GM23338 (cell line): ENCODE results near the gene OR51E1. TPM values are rescaled to one million over a fixed set of nuclear protein-coding genes. Genes with fewer than 3 reads are reported as not detected.

Experiments used
- ATAC-seq: fragments of 200-7000 bp; cut with Tn5 transposase; 3 replicates; pipeline ENCODE4 v1.9.1; 2020
- DNase-seq: peaks from one replicate; pipeline ENCODE4 v3.0.0-alpha.2; 2015; ENCODE audit warnings: low spot score
- H2AFZ ChIP-seq: fragments of 200-600 bp; sonication (generic); 2 replicates; pipeline ENCODE4 v1.8.0; 2016; ENCODE audit warnings: antibody characterized with exemption, mild to moderate bottlenecking, moderate library complexity
- H3F3A ChIP-seq: fragments of 200-600 bp; sonication (generic); replicated peaks from 2 replicates; pipeline ENCODE4 v1.8.0; 2017; ENCODE audit warnings: antibody characterized with exemption, mixed run types, low read depth
- H3K27ac ChIP-seq: fragments of 200-600 bp; sonication (generic); 2 replicates; pipeline ENCODE4 v1.6.1; 2016; ENCODE audit warnings: low read depth
- H3K27me3 ChIP-seq: fragments of 200-600 bp; sonication (generic); 2 replicates; pipeline ENCODE4 v1.8.0; 2016; ENCODE audit warnings: mild to moderate bottlenecking, mixed run types, moderate library complexity; ENCODE audit not compliant: insufficient read depth
- H3K36me3 ChIP-seq: fragments of 200-600 bp; sonication (generic); 2 replicates; pipeline ENCODE4 v1.8.0; 2016; ENCODE audit warnings: mild to moderate bottlenecking; ENCODE audit not compliant: insufficient read depth
- H3K4me1 ChIP-seq: fragments of 200-600 bp; sonication (generic); 2 replicates; pipeline ENCODE4 v1.8.0; 2016; ENCODE audit warnings: mild to moderate bottlenecking, moderate library complexity; ENCODE audit not compliant: insufficient read depth
- H3K4me2 ChIP-seq: fragments of 200-600 bp; sonication (generic); 2 replicates; pipeline ENCODE4 v1.7.1; 2017; ENCODE audit warnings: mixed run types
- H3K4me3 ChIP-seq: fragments of 200-600 bp; sonication (generic); 2 replicates; pipeline ENCODE4 v1.6.1; 2016; ENCODE audit warnings: mixed run types
- H3K79me2 ChIP-seq: fragments of 200-600 bp; sonication (generic); replicated peaks from 2 replicates; pipeline ENCODE4 v1.8.0; 2017; ENCODE audit warnings: mild to moderate bottlenecking; ENCODE audit not compliant: insufficient read depth
- H3K9me2 ChIP-seq: fragments of 200-600 bp; sonication (generic); 2 replicates; pipeline ENCODE4 v1.8.0; 2017; ENCODE audit not compliant: insufficient read depth
- H4K20me1 ChIP-seq: fragments of 200-600 bp; sonication (generic); replicated peaks from 2 replicates; pipeline ENCODE4 v1.8.0; 2017; ENCODE audit warnings: mild to moderate bottlenecking; ENCODE audit not compliant: insufficient read depth
- H3K27ac Mint-ChIP-seq: 2 replicates; pipeline ENCODE4 v1.8.0; 2020; ENCODE audit warnings: inconsistent platforms, mild to moderate bottlenecking, moderate library complexity, mixed read lengths
- H3K27me3 Mint-ChIP-seq: 3 replicates; pipeline ENCODE4 v1.8.0; 2022; ENCODE audit warnings: low read depth, mild to moderate bottlenecking, moderate library complexity, mixed read lengths, inconsistent platforms; ENCODE audit not compliant: insufficient read depth, poor library complexity
- H3K36me3 Mint-ChIP-seq: 3 replicates; pipeline ENCODE4 v1.8.0; 2021; ENCODE audit warnings: low read depth, mild to moderate bottlenecking, inconsistent platforms, moderate library complexity, mixed read lengths
- H3K4me1 Mint-ChIP-seq: 3 replicates; pipeline ENCODE4 v1.8.0; 2020; ENCODE audit warnings: mild to moderate bottlenecking, inconsistent platforms, mixed read lengths
- H3K4me3 Mint-ChIP-seq: 3 replicates; pipeline ENCODE4 v1.8.0; 2021; ENCODE audit warnings: moderate library complexity, mild to moderate bottlenecking, inconsistent platforms, mixed read lengths
- H3K9me3 Mint-ChIP-seq: 3 replicates; pipeline ENCODE4 v1.8.0; 2020; ENCODE audit warnings: moderate library complexity, mild to moderate bottlenecking, inconsistent platforms, mixed read lengths
- CREB1 ChIP-seq: fragments of 250-450 bp; sonication (Bioruptor Pico); IDR thresholded peaks from 2 replicates; pipeline ENCODE4 v1.5.0; 2020; ENCODE audit warnings: low read depth, mild to moderate bottlenecking, moderate library complexity
- EZH2phosphoT487 ChIP-seq: fragments of 200-600 bp; sonication (generic); IDR thresholded peaks from one replicate; pipeline ENCODE4 v1.8.1; 2018; ENCODE audit warnings: antibody characterized with exemption; ENCODE audit not compliant: unreplicated experiment
- JUNB ChIP-seq: IDR thresholded peaks from one replicate; pipeline ENCODE4 v1.6.1; 2016; ENCODE audit warnings: antibody characterized with exemption; ENCODE audit not compliant: unreplicated experiment
- NANOG ChIP-seq: IDR thresholded peaks from 2 replicates; pipeline ENCODE4 v1.6.1; 2016; ENCODE audit warnings: antibody characterized with exemption, borderline replicate concordance
- STAT1 ChIP-seq: IDR thresholded peaks from one replicate; pipeline ENCODE4 v1.6.1; 2016; ENCODE audit warnings: antibody characterized with exemption; ENCODE audit not compliant: unreplicated experiment
- ZNF331 ChIP-seq: fragments of 250-450 bp; sonication (Bioruptor Pico); IDR thresholded peaks from 2 replicates; pipeline ENCODE4 v1.5.0; 2020; ENCODE audit warnings: low read depth, mild to moderate bottlenecking, moderate library complexity
- ZNF462 ChIP-seq: fragments of 250-450 bp; sonication (Bioruptor Pico); IDR thresholded peaks from 2 replicates; pipeline ENCODE4 v1.5.0; 2020; ENCODE audit warnings: mild to moderate bottlenecking, moderate library complexity
- polyA plus RNA-seq: library from polyadenylated mRNA; unstranded; fragments of >200 nt; fragmentation: Nextera tagmentation; extraction: Ambion mirVana; gene quantifications from 2 replicates; pipeline ENCODE4 v1.2.1, GENCODE V29; 2016
- total RNA-seq: library from RNA; depleted of rRNA; stranded (reverse); fragments of >200 nt; shearing (Covaris generic); gene quantifications from 2 replicates; pipeline ENCODE4 v1.2.3, GENCODE V29; 2014
- TF ChIP-seq, protein P1 (sequence below): IDR thresholded peaks from one replicate; pipeline ENCODE4 v1.6.1; 2018; ENCODE audit warnings: antibody characterized with exemption; ENCODE audit not compliant: unreplicated experiment

OR51E1 gene
- total and polyA plus RNA-seq, 2 experiments from 2014 or later, result not detected

GRCh38 chr11:4636136-4636535, 7.6 kb upstream of the OR51E1 start:
- Mint-ChIP-seq H3K36me3 (no peaks in the 10 kb centered on the region), H3K27ac (no peak overlapping the region), H3K9me3 (no peaks in the 10 kb centered on the region), H3K4me1 (no peaks in the 10 kb centered on the region), H3K27me3 (no peaks in the 10 kb centered on the region), H3K4me3 (no peak overlapping the region)
- no peaks in the 10 kb centered on the region for H3K79me2 ChIP-seq
- H4K20me1 ChIP-seq, result no peaks in the 10 kb centered on the region
- H3K9me2 ChIP-seq, result peaks cover 14% of the 10 kb centered on the region; the same call in 1 of the 2 replicates
- H3K27ac ChIP-seq, result no peak overlapping the region
- TF ChIP-seq, protein P1, sequence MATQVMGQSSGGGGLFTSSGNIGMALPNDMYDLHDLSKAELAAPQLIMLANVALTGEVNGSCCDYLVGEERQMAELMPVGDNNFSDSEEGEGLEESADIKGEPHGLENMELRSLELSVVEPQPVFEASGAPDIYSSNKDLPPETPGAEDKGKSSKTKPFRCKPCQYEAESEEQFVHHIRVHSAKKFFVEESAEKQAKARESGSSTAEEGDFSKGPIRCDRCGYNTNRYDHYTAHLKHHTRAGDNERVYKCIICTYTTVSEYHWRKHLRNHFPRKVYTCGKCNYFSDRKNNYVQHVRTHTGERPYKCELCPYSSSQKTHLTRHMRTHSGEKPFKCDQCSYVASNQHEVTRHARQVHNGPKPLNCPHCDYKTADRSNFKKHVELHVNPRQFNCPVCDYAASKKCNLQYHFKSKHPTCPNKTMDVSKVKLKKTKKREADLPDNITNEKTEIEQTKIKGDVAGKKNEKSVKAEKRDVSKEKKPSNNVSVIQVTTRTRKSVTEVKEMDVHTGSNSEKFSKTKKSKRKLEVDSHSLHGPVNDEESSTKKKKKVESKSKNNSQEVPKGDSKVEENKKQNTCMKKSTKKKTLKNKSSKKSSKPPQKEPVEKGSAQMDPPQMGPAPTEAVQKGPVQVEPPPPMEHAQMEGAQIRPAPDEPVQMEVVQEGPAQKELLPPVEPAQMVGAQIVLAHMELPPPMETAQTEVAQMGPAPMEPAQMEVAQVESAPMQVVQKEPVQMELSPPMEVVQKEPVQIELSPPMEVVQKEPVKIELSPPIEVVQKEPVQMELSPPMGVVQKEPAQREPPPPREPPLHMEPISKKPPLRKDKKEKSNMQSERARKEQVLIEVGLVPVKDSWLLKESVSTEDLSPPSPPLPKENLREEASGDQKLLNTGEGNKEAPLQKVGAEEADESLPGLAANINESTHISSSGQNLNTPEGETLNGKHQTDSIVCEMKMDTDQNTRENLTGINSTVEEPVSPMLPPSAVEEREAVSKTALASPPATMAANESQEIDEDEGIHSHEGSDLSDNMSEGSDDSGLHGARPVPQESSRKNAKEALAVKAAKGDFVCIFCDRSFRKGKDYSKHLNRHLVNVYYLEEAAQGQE, result no peak
- TF ChIP-seq NANOG, result no peak
- TF ChIP-seq CREB1 (CRISPR knock-in tag), result no peak
- no peak for TF ChIP-seq EZH2phosphoT487
- TF ChIP-seq ZNF462, result no peak
- TF ChIP-seq JUNB, result no peak
- no peak for TF ChIP-seq STAT1
- TF ChIP-seq ZNF331 (CRISPR knock-in tag), result no peak
- H2AFZ ChIP-seq, result peak overlapping the region; percentile 94
- no peaks in the 10 kb centered on the region for H3F3A ChIP-seq
- no peaks in the 10 kb centered on the region for H3K36me3 ChIP-seq
- H3K4me1 ChIP-seq, result no peaks in the 10 kb centered on the region
- H3K27me3 ChIP-seq, result no peaks in the 10 kb centered on the region
- ATAC-seq, result no peak
- no peak for DNase-seq
- no peak overlapping the region for H3K4me2 ChIP-seq
- H3K4me3 ChIP-seq, result no peak overlapping the region
